Measurements from ENCODE around the gene CYB5R3. TPM values are rescaled to one million over a fixed set of nuclear protein-coding genes. Genes with fewer than 3 reads are reported as not detected.
A peak's percentile ranks its signal among the peaks of the same experiment; 100 is the strongest.

The CYB5R3 gene
- total RNA-seq, 1 experiment from 2014 or later = 85.4 TPM

GRCh38 chr22:42633013-42633412, 16.2 kb downstream of the CYB5R3 start (continued):
- TF ChIP-seq ARID4B (CRISPR knock-in tag; IDR thresholded peaks at IDR 0.05; ENCODE audit: borderline replicate concordance) (no peak), MAX (CRISPR knock-in tag; IDR thresholded peaks at IDR 0.05) (no peak), ZNF512 (CRISPR knock-in tag; IDR thresholded peaks at IDR 0.05; ENCODE audit: borderline replicate concordance) (no peak), SMAD4 (CRISPR knock-in tag; IDR thresholded peaks at IDR 0.05) (no peak), SOX15 (CRISPR knock-in tag; IDR thresholded peaks at IDR 0.05) (no peak)

GRCh38 chr22:42632096-42632495, 17.1 kb downstream of the CYB5R3 start:
- ATAC-seq = peak; percentile 64
- H3K4me3 Mint-ChIP-seq = no peak overlapping the region
- no peak for DNase-seq (ENCODE audit: low spot score)
- no peaks in the 10 kb centered on the region for H3K27me3 Mint-ChIP-seq (ENCODE audit: low read depth)
- H3K4me1 Mint-ChIP-seq = no peaks in the 10 kb centered on the region
- CTCF ChIA-PET = interaction anchor here (0.6 to 2.5 kb wide), 3 partner anchors 11 to 419 kb away, joined by 3 to 8 read pairs (median 5); no protein-coding TSS in a partner anchor
- POLR2A ChIA-PET = no interaction called here
- H3K9me3 Mint-ChIP-seq = no peaks in the 10 kb centered on the region
- H3K27ac Mint-ChIP-seq = 0 out of 2 replicates have a peak overlapping the region, but pooled peaks have one; percentile 60
- peaks cover 28% of the 10 kb centered on the region for H3K36me3 Mint-ChIP-seq
- TF ChIP-seq TEAD4 (CRISPR knock-in tag; IDR thresholded peaks at IDR 0.05) = no peak
- TF ChIP-seq IRF2 (CRISPR knock-in tag; IDR thresholded peaks at IDR 0.05; ENCODE audit: borderline replicate concordance, low read depth) = no peak
- TF ChIP-seq FOXK1 (CRISPR knock-in tag; IDR thresholded peaks at IDR 0.05) = no peak
- no peak for TF ChIP-seq MYBL2 (CRISPR knock-in tag; IDR thresholded peaks at IDR 0.05)
- no peak for TF ChIP-seq GABPB1 (CRISPR knock-in tag; IDR thresholded peaks at IDR 0.05)

GRCh38 chr22:42630901-42631602, 18.1 kb downstream of the CYB5R3 start:
- TF ChIP-seq E2F5 (CRISPR knock-in tag; IDR thresholded peaks at IDR 0.05) = no peak
- no peak for TF ChIP-seq ZNF219 (CRISPR knock-in tag; IDR thresholded peaks at IDR 0.05; ENCODE audit: borderline replicate concordance)
- TF ChIP-seq TEAD4 (CRISPR knock-in tag; IDR thresholded peaks at IDR 0.05) = no peak
- TF ChIP-seq MYBL2 (CRISPR knock-in tag; IDR thresholded peaks at IDR 0.05) = no peak
- no peak for TF ChIP-seq NR1H2 (CRISPR knock-in tag; IDR thresholded peaks at IDR 0.05)
- TF ChIP-seq ESRRA (CRISPR knock-in tag; IDR thresholded peaks at IDR 0.05; ENCODE audit: borderline replicate concordance) = no peak
- TF ChIP-seq ZNF416 (CRISPR knock-in tag; IDR thresholded peaks at IDR 0.05) = no peak
- TF ChIP-seq JUN (CRISPR knock-in tag; IDR thresholded peaks at IDR 0.05) = no peak
- no peak for TF ChIP-seq NFE2L1 (CRISPR knock-in tag; IDR thresholded peaks at IDR 0.05)
- TF ChIP-seq ZSCAN18 (CRISPR knock-in tag; IDR thresholded peaks at IDR 0.05) = no peak
- no peak for TF ChIP-seq SOX15 (CRISPR knock-in tag; IDR thresholded peaks at IDR 0.05)
- TF ChIP-seq MAX (CRISPR knock-in tag; IDR thresholded peaks at IDR 0.05) = no peak
- no peak for TF ChIP-seq EMX1 (CRISPR knock-in tag; IDR thresholded peaks at IDR 0.05)
- TF ChIP-seq ZNF671 (CRISPR knock-in tag; IDR thresholded peaks at IDR 0.05) = no peak
- TF ChIP-seq FOXK1 (CRISPR knock-in tag; IDR thresholded peaks at IDR 0.05) = no peak
- TF ChIP-seq TEAD1 (CRISPR knock-in tag; IDR thresholded peaks at IDR 0.05) = no peak
- TF ChIP-seq NR3C1 (CRISPR knock-in tag; conservative IDR thresholded peaks at IDR 0.05; ENCODE audit: low read depth) = no peak
- no peak for TF ChIP-seq ATF3 (CRISPR knock-in tag; conservative IDR thresholded peaks at IDR 0.05)
- ChIA-PET POLR2A (no interaction called here), CTCF (interaction anchor here (0.5 to 2.5 kb wide), 2 partner anchors 10 to 147 kb away, joined by 3 to 8 read pairs; no protein-coding TSS in a partner anchor)
- H3K4me1 Mint-ChIP-seq = no peaks in the 10 kb centered on the region
- H3K27me3 Mint-ChIP-seq (ENCODE audit: low read depth) = no peaks in the 10 kb centered on the region
- H3K9me3 Mint-ChIP-seq = no peaks in the 10 kb centered on the region
- no peak for DNase-seq (ENCODE audit: low spot score)
- H3K27ac Mint-ChIP-seq = no peak overlapping the region
- no peak overlapping the region for H3K4me3 Mint-ChIP-seq
- H3K36me3 Mint-ChIP-seq = peaks cover 28% of the 10 kb centered on the region
- no peak for ATAC-seq

All from WTC11 (cell line).